ENCODE measurements around the gene UVRAG. TPM values are rescaled to one million over a fixed set of nuclear protein-coding genes. Genes with fewer than 3 reads are reported as not detected.
A peak's percentile ranks its signal among the peaks of the same experiment; 100 is the strongest.

UVRAG gene
- total RNA-seq, 6 donors from 2014 or later, result 23.3 to 72.3 (median 28.5) TPM

- ATAC-seq (ENCODE audit: low FRiP score in 2 of 2) (no peak), DNase-seq (no peak)
- Histone ChIP-seq H3K36me3 (no peaks in the 10 kb centered on the region), H3K27me3 (no peaks in the 10 kb centered on the region), H3K4me1 (peaks cover 49 to 54% (median 51%) of the 10 kb centered on the region in 4 donors), H3K9me3 (no peaks in the 10 kb centered on the region), H3K27ac (peak overlapping the region; percentile 45 to 80 (median 68)), H3K4me3 (no peak overlapping the region)
- 41 to 53% methylated on average over 5 of the region's 5 CpGs for WGBS, 2 donors
- no peak for TF ChIP-seq POLR2AphosphoS5 (IDR thresholded peaks at IDR 0.05)
- TF ChIP-seq, protein P1, sequence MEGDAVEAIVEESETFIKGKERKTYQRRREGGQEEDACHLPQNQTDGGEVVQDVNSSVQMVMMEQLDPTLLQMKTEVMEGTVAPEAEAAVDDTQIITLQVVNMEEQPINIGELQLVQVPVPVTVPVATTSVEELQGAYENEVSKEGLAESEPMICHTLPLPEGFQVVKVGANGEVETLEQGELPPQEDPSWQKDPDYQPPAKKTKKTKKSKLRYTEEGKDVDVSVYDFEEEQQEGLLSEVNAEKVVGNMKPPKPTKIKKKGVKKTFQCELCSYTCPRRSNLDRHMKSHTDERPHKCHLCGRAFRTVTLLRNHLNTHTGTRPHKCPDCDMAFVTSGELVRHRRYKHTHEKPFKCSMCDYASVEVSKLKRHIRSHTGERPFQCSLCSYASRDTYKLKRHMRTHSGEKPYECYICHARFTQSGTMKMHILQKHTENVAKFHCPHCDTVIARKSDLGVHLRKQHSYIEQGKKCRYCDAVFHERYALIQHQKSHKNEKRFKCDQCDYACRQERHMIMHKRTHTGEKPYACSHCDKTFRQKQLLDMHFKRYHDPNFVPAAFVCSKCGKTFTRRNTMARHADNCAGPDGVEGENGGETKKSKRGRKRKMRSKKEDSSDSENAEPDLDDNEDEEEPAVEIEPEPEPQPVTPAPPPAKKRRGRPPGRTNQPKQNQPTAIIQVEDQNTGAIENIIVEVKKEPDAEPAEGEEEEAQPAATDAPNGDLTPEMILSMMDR (IDR thresholded peaks at IDR 0.05), result no peak
- no peak for TF ChIP-seq EP300 (IDR thresholded peaks at IDR 0.05)
- TF ChIP-seq POLR2A (IDR thresholded peaks at IDR 0.05), result no peak
These were observed 12.6 kb downstream of the UVRAG start for GRCh38 chr11:75827562-75827961.

DNA sequence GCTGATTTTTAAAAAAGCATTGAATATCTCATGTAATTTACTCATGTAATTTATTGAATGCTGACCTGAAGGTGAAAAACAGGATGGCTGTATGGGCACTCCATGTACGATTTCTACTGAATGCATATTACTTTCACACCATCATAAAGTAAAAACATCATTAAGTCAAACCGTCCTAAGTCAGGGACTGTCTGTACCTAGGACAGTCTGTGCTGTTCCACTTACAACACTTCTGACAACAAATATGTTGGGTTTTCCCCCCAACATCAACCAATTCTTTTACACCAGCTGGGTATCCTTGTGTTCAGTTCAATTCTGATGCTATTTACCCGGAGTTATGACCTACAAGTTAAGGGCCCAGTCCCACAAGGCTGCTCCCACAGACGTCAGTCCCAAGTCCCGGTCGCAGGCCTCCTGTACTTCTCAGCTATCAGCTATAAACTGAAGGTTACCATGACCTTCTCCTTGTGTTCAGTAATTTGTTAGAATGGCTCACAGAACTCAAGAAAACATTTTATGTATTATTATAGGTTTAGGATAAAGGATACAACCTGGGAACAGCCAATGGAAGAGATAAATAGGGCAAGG is 17.0 kb downstream of the UVRAG start:
- Histone ChIP-seq H3K27ac (no peak overlapping the region), H3K27me3 (no peaks in the 10 kb centered on the region), H3K36me3 (no peaks in the 10 kb centered on the region), H3K9me3 (no peaks in the 10 kb centered on the region), H3K4me1 (peaks cover 11 to 21% (median 15%) of the 10 kb centered on the region in 4 donors), H3K4me3 (no peak overlapping the region)
- 94 to 96% methylated on average over 6 of the region's 6 CpGs for WGBS, 2 donors
- no peak for DNase-seq
- no peak for ATAC-seq (ENCODE audit: low FRiP score in 2 of 2)
- TF ChIP-seq EP300 (IDR thresholded peaks at IDR 0.05) (peak in 2 of 4 donors; percentile 42 to 54), POLR2A (IDR thresholded peaks at IDR 0.05) (no peak)
- TF ChIP-seq, protein P1 (IDR thresholded peaks at IDR 0.05), result no peak

DNA sequence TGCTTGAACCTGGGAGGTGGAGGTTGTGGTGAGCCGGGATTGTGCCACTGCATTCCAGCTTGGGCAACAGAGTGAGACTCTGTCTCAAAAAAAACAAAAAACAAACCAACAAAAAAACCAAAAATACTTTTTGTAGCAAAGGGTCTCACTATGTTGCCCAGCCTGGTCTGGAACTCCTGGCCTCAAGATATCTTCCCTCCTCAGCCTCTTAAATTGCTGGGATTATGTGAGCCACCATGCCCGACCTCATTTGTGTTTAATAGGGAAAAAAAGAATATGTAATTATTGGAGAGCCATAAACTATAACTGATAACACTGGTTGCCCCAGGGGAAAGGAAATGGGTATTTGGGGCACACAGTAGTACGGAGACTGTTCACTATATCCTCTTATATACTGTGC is 19.7 kb downstream of the UVRAG start:
- DNase-seq (no peak), ATAC-seq (ENCODE audit: low FRiP score in 2 of 2) (no peak)
- Histone ChIP-seq H3K4me3 (no peak overlapping the region), H3K27ac (no peak overlapping the region), H3K4me1 (peaks cover 0 to 10% (median 3%) of the 10 kb centered on the region in 4 donors), H3K9me3 (no peaks in the 10 kb centered on the region), H3K36me3 (no peaks in the 10 kb centered on the region), H3K27me3 (no peaks in the 10 kb centered on the region)
- whole genome bisulfite sequencing, 2 donors, result 93 to 98% methylated on average over 3 of the region's 3 CpGs
- TF ChIP-seq POLR2A (IDR thresholded peaks at IDR 0.05) (no peak), EP300 (IDR thresholded peaks at IDR 0.05) (no peak), POLR2AphosphoS5 (IDR thresholded peaks at IDR 0.05) (no peak)
- TF ChIP-seq, protein P1 (IDR thresholded peaks at IDR 0.05), result no peak

DNA sequence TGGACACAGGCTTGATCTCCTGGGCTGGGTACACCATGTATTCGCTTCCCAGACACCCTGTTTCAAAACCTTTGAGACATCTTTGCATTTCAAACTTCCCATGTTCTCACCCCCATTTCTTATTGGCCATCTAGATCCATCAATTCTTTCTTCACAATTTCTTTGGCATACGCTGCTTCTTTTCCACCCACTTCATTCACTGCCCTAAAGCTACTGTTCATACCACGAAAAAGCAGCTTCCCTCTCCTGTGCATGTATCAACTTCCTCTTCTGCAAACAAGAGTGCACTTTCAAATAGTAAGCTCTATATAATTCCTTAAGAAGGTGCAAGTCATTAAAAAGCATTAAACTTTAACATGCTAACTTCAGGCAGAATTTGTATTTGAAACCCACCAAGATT is 21.4 kb downstream of the UVRAG start:
- H3K4me1 ChIP-seq, result peaks cover 6 to 21% (median 12%) of the 10 kb centered on the region in 4 donors
- H3K9me3 ChIP-seq, result no peaks in the 10 kb centered on the region
- H3K36me3 ChIP-seq, result no peaks in the 10 kb centered on the region
- ATAC-seq (ENCODE audit: low FRiP score in 2 of 2) (peak in 1 of 2 donors; percentile 63), DNase-seq (no peak)
- H3K27ac ChIP-seq, result no peak overlapping the region
- no peak overlapping the region for H3K4me3 ChIP-seq
- TF ChIP-seq EP300 (IDR thresholded peaks at IDR 0.05) (no peak), POLR2A (IDR thresholded peaks at IDR 0.05) (no peak), POLR2AphosphoS5 (IDR thresholded peaks at IDR 0.05) (no peak)
- TF ChIP-seq, protein P1 (IDR thresholded peaks at IDR 0.05), result no peak
- H3K27me3 ChIP-seq, result no peaks in the 10 kb centered on the region
- WGBS, 2 donors, result 53 to 66% methylated on average over 3 of the region's 3 CpGs

- no peak for ATAC-seq (ENCODE audit: low FRiP score in 2 of 2)
- no peak for TF ChIP-seq POLR2A (IDR thresholded peaks at IDR 0.05)
- TF ChIP-seq POLR2AphosphoS5 (IDR thresholded peaks at IDR 0.05), result no peak
- TF ChIP-seq EP300 (IDR thresholded peaks at IDR 0.05), result no peak
- TF ChIP-seq, protein P1 (IDR thresholded peaks at IDR 0.05), result no peak
- Histone ChIP-seq H3K4me3 (no peak overlapping the region), H3K9me3 (no peaks in the 10 kb centered on the region), H3K27ac (peak overlapping the region in 2 of 4 donors; percentile 39 to 69), H3K27me3 (no peaks in the 10 kb centered on the region), H3K4me1 (peaks cover 8 to 21% (median 13%) of the 10 kb centered on the region in 4 donors), H3K36me3 (no peaks in the 10 kb centered on the region)
- DNase-seq, result no peak
These were observed 24.8 kb downstream of the UVRAG start for GRCh38 chr11:75839851-75840250.

Data from upper lobe of left lung (tissue), 6 donors.